HG02943 (cell line): ENCODE results near the gene BACH2.
"Not testable (repeated sequence)": the region's sequence is repeated elsewhere in the genome, so short reads cannot be mapped to it uniquely, and the experiment has no call there.

ENCODE experiments used
- ATAC-seq: cut with Tn5 transposase; IDR thresholded peaks from one replicate; pipeline ENCODE4 v1.9.1; 2021; ENCODE audit warnings: mild to moderate bottlenecking, low read depth, moderate library complexity; ENCODE audit not compliant: unreplicated experiment

BACH2 gene

GRCh38 chr6:90218959-90219208, 77.8 kb downstream of the BACH2 start:
- no peak for ATAC-seq

GRCh38 chr6:90217506-90218127, 79.0 kb downstream of the BACH2 start:
- no peak for ATAC-seq

GRCh38 chr6:90216072-90216977, 80.3 kb downstream of the BACH2 start:
- peak; percentile 50 for ATAC-seq

GRCh38 chr6:90214966-90215365, 81.7 kb downstream of the BACH2 start:
- no peak for ATAC-seq

- ATAC-seq = no peak
Measured at GRCh38 chr6:90214461-90214860, 82.2 kb downstream of the BACH2 start.

GRCh38 chr6:90212274-90212673, 84.4 kb downstream of the BACH2 start:
- no peak for ATAC-seq

- no peak for ATAC-seq
Measured at GRCh38 chr6:90209527-90209926, 87.1 kb downstream of the BACH2 start.

GRCh38 chr6:90208690-90209089, 88.0 kb downstream of the BACH2 start:
- ATAC-seq = not testable (repeated sequence)

GRCh38 chr6:90204327-90205056, 92.2 kb downstream of the BACH2 start:
- no peak for ATAC-seq

GRCh38 chr6:90203672-90204071, 93.0 kb downstream of the BACH2 start:
- no peak for ATAC-seq

- no peak for ATAC-seq
Measured at GRCh38 chr6:90202156-90202555, 94.5 kb downstream of the BACH2 start.

GRCh38 chr6:90199900-90200299, 96.7 kb downstream of the BACH2 start:
- ATAC-seq = no peak

GRCh38 chr6:90198758-90199425, 97.8 kb downstream of the BACH2 start:
- no peak for ATAC-seq

GRCh38 chr6:90197854-90198496, 98.7 kb downstream of the BACH2 start:
- ATAC-seq = no peak

GRCh38 chr6:90195094-90195829, 101.4 kb downstream of the BACH2 start:
- ATAC-seq = no peak

- ATAC-seq = no peak
Measured at GRCh38 chr6:90194371-90194841, 102.2 kb downstream of the BACH2 start.

GRCh38 chr6:90193359-90193758, 103.3 kb downstream of the BACH2 start:
- no peak for ATAC-seq

- no peak for ATAC-seq
Measured at GRCh38 chr6:90192857-90193256, 103.8 kb downstream of the BACH2 start.

GRCh38 chr6:90190752-90191395, 105.8 kb downstream of the BACH2 start:
- no peak for ATAC-seq
